Trophoblast cell (in vitro differentiated cells and primary cell): ENCODE measurements around the gene AGBL4.

ENCODE experiments used
- DNase-seq, 2 donors: peaks; one replicate each; pipeline ENCODE4 v3.0.0-alpha.2; 2016
- H2AFZ ChIP-seq: 2 replicates; pipeline ENCODE4 v1.6.1; 2013; ENCODE audit warnings: low read length, moderate library complexity, mild to moderate bottlenecking; ENCODE audit not compliant: insufficient read depth, poor library complexity
- H2AK5ac ChIP-seq: 2 replicates; pipeline ENCODE4 v1.6.1; 2013; ENCODE audit warnings: mild to moderate bottlenecking, low read length
- H2BK120ac ChIP-seq: 2 replicates; pipeline ENCODE4 v1.6.1; 2013; ENCODE audit warnings: low read length, mild to moderate bottlenecking, moderate library complexity; ENCODE audit not compliant: insufficient read depth, poor library complexity
- H2BK12ac ChIP-seq: 2 replicates; pipeline ENCODE4 v1.6.1; 2013; ENCODE audit warnings: mild to moderate bottlenecking, low read length, moderate library complexity
- H2BK5ac ChIP-seq: 2 replicates; pipeline ENCODE4 v1.6.1; 2013; ENCODE audit warnings: low read length, low read depth, moderate library complexity, mild to moderate bottlenecking; ENCODE audit not compliant: poor library complexity
- H3K14ac ChIP-seq: 2 replicates; pipeline ENCODE4 v1.6.1; 2013; ENCODE audit warnings: mild to moderate bottlenecking, low read length
- H3K18ac ChIP-seq: 2 replicates; pipeline ENCODE4 v1.6.1; 2013; ENCODE audit warnings: mild to moderate bottlenecking, low read length
- H3K23ac ChIP-seq: 2 replicates; pipeline ENCODE4 v1.6.1; 2013; ENCODE audit warnings: low read length
- H3K27ac ChIP-seq: 2 replicates; pipeline ENCODE4 v1.5.1; 2013; ENCODE audit warnings: low read depth, mild to moderate bottlenecking, inconsistent platforms, low read length, moderate library complexity
- H3K27me3 ChIP-seq: 2 replicates; pipeline ENCODE4 v1.6.1; 2013; ENCODE audit warnings: inconsistent platforms, mild to moderate bottlenecking, low read length, moderate library complexity; ENCODE audit not compliant: insufficient read depth
- H3K36me3 ChIP-seq, 2 experiments: 1 replicate in 1 of 2; 2 replicates in 1 of 2; pipeline ENCODE4 v1.6.1; 2013; ENCODE audit warnings: low read length in 2 of 2, mild to moderate bottlenecking in 2 of 2, moderate library complexity in 1 of 2; ENCODE audit not compliant: insufficient read depth in 2 of 2, control insufficient read depth in 1 of 2
- H3K4ac ChIP-seq: 2 replicates; pipeline ENCODE4 v1.6.1; 2013; ENCODE audit warnings: low read depth, mild to moderate bottlenecking, low read length, moderate library complexity
- H3K4me1 ChIP-seq, 2 experiments: 1 replicate in 1 of 2; 2 replicates in 1 of 2; pipeline ENCODE4 v1.6.1; 2013; ENCODE audit warnings: low read length in 2 of 2, mild to moderate bottlenecking in 2 of 2, moderate library complexity in 1 of 2; ENCODE audit not compliant: insufficient read depth in 2 of 2, control insufficient read depth in 1 of 2
- H3K4me2 ChIP-seq: 2 replicates; pipeline ENCODE4 v1.6.1; 2013; ENCODE audit warnings: inconsistent platforms, mild to moderate bottlenecking, low read length, moderate library complexity
- H3K4me3 ChIP-seq: 2 replicates; pipeline ENCODE4 v1.5.1; 2013; ENCODE audit warnings: mild to moderate bottlenecking, low read depth, low read length, inconsistent platforms
- H3K79me1 ChIP-seq: one replicate; pipeline ENCODE4 v1.6.1; 2013; ENCODE audit warnings: low read length
- H3K79me2 ChIP-seq: 2 replicates; pipeline ENCODE4 v1.6.1; 2013; ENCODE audit warnings: low read length, mild to moderate bottlenecking; ENCODE audit not compliant: control insufficient read depth, insufficient read depth, poor library complexity
- H3K9ac ChIP-seq: 2 replicates; pipeline ENCODE4 v1.6.1; 2013; ENCODE audit warnings: mild to moderate bottlenecking, low read length
- H3K9me3 ChIP-seq: 2 replicates; pipeline ENCODE4 v1.6.1; 2013; ENCODE audit warnings: low read depth, mild to moderate bottlenecking, control low read depth, inconsistent platforms, low read length; ENCODE audit not compliant: insufficient read depth
- H4K12ac ChIP-seq: 2 replicates; pipeline ENCODE4 v1.6.1; 2013; ENCODE audit warnings: low read depth, mild to moderate bottlenecking, low read length, moderate library complexity
- H4K8ac ChIP-seq: 2 replicates; pipeline ENCODE4 v1.6.1; 2013; ENCODE audit warnings: low read depth, mild to moderate bottlenecking, low read length, moderate library complexity
- H4K91ac ChIP-seq: one replicate; pipeline ENCODE4 v1.6.1; 2013; ENCODE audit warnings: low read depth, mild to moderate bottlenecking, low read length, moderate library complexity
- WGBS: extraction: QIAGEN DNeasy Blood & Tissue Kit; methylation state at CpG from one replicate; pipeline ENCODE4 v1.1.7; 2013; ENCODE audit warnings: missing lambda C conversion rate; ENCODE audit not compliant: insufficient read length, insufficient coverage; ENCODE audit errors: extremely low coverage; 5-methylcytosine and 5-hydroxymethylcytosine counted together

Gene AGBL4

DNA sequence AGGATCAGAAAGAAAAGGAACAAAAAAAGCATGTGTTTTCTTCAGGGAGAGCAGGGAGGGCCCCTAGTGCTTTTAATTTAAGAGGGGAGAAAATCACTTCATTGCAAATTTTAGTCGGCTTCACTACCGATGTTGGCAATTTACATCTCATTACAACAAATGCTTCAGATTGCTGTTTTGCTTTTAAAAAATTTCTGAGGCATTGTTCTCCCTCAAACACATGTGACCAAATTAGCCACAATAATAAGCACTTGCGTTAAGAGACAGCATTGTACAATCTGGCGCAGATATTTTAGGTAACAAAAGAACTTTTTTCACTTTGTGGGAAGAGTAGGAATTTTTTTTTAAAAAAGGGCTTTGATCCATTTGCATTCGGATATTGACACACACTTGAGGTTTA, 1276.8 kb downstream of the AGBL4 start:
- no peaks in the 10 kb centered on the region for H3K79me2 ChIP-seq
- H2AFZ ChIP-seq: no peak overlapping the region
- H4K91ac ChIP-seq: no peak overlapping the region
- no peak overlapping the region for H2AK5ac ChIP-seq
- WGBS: no CpG with 5 or more reads among the region's 5 CpGs
- no peak overlapping the region for H3K18ac ChIP-seq
- no peak overlapping the region for H4K12ac ChIP-seq
- no peaks in the 10 kb centered on the region for H3K9me3 ChIP-seq
- no peaks in the 10 kb centered on the region for H3K4me1 ChIP-seq
- no peak overlapping the region for H4K8ac ChIP-seq
- no peak overlapping the region for H3K9ac ChIP-seq
- H3K36me3 ChIP-seq: no peaks in the 10 kb centered on the region
- H3K14ac ChIP-seq: no peak overlapping the region
- no peak overlapping the region for H3K27ac ChIP-seq
- no peak overlapping the region for H3K4me3 ChIP-seq
- no peak for DNase-seq
- no peak overlapping the region for H2BK5ac ChIP-seq
- no peak overlapping the region for H3K4ac ChIP-seq
- H2BK12ac ChIP-seq: no peak overlapping the region
- H3K79me1 ChIP-seq: no peaks in the 10 kb centered on the region
- no peak overlapping the region for H3K23ac ChIP-seq
- no peaks in the 10 kb centered on the region for H3K27me3 ChIP-seq
- H3K4me2 ChIP-seq: no peak overlapping the region
- no peak overlapping the region for H2BK120ac ChIP-seq

DNA sequence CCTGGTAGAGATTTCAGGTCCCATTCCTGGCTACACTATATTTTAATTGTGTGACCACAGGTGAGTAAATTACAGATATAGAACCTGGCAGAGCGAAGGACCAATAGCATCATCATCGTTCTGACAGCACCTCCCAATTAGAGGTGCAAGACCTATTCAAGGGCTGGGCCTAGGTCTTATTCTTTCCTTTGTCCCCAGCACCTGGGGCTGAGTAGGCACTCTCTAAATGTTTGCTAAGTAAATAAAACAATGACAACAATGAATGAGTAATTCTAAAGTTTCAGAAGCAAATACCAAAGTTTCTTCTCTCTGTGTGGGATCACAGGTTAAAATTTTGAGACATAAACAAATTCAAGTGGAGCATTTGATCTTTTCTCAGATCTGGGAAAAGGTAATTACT, 1279.7 kb downstream of the AGBL4 start:
- Histone ChIP-seq H3K79me2 (no peaks in the 10 kb centered on the region), H3K23ac (no peak overlapping the region), H4K91ac (no peak overlapping the region), H4K8ac (no peak overlapping the region), H3K27me3 (no peaks in the 10 kb centered on the region), H3K9ac (no peak overlapping the region), H3K79me1 (no peaks in the 10 kb centered on the region), H3K27ac (no peak overlapping the region), H2AK5ac (no peak overlapping the region), H3K36me3 (no peaks in the 10 kb centered on the region), H3K18ac (no peak overlapping the region), H2BK12ac (no peak overlapping the region), H2AFZ (no peak overlapping the region), H3K4ac (no peak overlapping the region), H3K4me1 (no peaks in the 10 kb centered on the region), H4K12ac (no peak overlapping the region), H3K9me3 (no peaks in the 10 kb centered on the region), H3K4me3 (no peak overlapping the region), H3K14ac (no peak overlapping the region), H2BK5ac (no peak overlapping the region), H3K4me2 (no peak overlapping the region), H2BK120ac (no peak overlapping the region)
- DNase-seq: no peak
- no CpG with 5 or more reads among the region's 2 CpGs for WGBS

DNA sequence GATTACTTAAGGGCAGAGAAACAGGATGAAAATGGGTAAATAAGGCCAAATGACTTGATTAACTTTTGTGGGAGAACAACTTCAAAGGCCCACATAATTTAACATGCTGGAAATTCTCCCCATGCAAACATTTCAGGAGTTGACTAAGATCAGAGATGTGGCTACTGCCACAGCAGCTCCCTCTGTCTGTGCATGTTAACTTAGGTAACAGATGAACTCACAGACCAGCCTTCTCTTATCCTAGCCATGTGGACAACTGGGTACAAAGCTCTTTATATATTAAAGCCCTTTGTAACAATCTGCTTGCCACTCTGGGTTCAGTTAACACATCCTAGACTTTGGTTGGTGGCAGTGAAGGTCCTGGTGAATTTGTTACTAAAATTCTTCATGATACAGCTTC, 1280.3 kb downstream of the AGBL4 start:
- H2BK12ac ChIP-seq: no peak overlapping the region
- H3K18ac ChIP-seq: no peak overlapping the region

DNA sequence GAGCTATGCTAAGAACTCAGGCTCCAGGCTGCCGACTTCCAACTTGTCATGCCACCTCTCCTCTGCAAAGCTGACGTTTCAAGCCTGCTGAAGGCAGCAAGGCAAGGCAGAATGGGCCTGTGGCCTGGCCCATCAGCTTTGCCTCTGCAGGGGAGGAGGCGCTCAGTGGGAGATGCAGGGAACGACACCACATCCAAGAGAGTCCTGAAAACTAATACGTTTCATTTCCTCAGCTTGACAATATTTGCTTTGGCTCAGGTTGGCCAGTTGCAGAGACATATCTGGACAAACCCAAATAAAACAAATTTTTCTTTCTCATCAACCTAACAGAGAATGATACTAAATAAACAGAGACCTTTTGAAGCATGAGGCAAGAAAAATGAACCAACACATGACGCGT, 1282.4 kb downstream of the AGBL4 start:
- Histone ChIP-seq H2AK5ac (no peak overlapping the region), H3K9ac (no peak overlapping the region), H3K36me3 (no peaks in the 10 kb centered on the region), H3K4ac (no peak overlapping the region), H4K91ac (no peak overlapping the region), H3K9me3 (no peaks in the 10 kb centered on the region), H3K23ac (no peak overlapping the region), H3K18ac (no peak overlapping the region), H3K4me1 (no peaks in the 10 kb centered on the region), H2AFZ (no peak overlapping the region), H3K27me3 (no peaks in the 10 kb centered on the region), H2BK12ac (no peak overlapping the region), H3K4me3 (no peak overlapping the region), H4K8ac (no peak overlapping the region), H3K4me2 (no peak overlapping the region), H2BK5ac (no peak overlapping the region), H2BK120ac (no peak overlapping the region), H3K27ac (no peak overlapping the region), H3K79me1 (no peaks in the 10 kb centered on the region), H4K12ac (no peak overlapping the region), H3K79me2 (no peaks in the 10 kb centered on the region), H3K14ac (no peak overlapping the region)
- DNase-seq: no peak
- WGBS: no CpG with 5 or more reads among the region's 7 CpGs

More for the DNA sequence above, 1280.3 kb downstream of the AGBL4 start:
- Histone ChIP-seq H3K14ac (no peak overlapping the region), H3K27me3 (no peaks in the 10 kb centered on the region), H3K4me1 (no peaks in the 10 kb centered on the region), H3K4ac (no peak overlapping the region), H2BK120ac (no peak overlapping the region), H3K79me1 (no peaks in the 10 kb centered on the region), H3K27ac (no peak overlapping the region), H2AFZ (no peak overlapping the region), H3K4me3 (no peak overlapping the region), H4K8ac (no peak overlapping the region), H3K23ac (no peak overlapping the region), H2BK5ac (no peak overlapping the region), H3K4me2 (no peak overlapping the region), H3K79me2 (no peaks in the 10 kb centered on the region), H2AK5ac (no peak overlapping the region), H3K9me3 (no peaks in the 10 kb centered on the region), H3K9ac (no peak overlapping the region), H4K12ac (no peak overlapping the region), H3K36me3 (no peaks in the 10 kb centered on the region), H4K91ac (no peak overlapping the region)
- DNase-seq: no peak
